HG02571 (cell line): ENCODE data around the gene TLE3.
"Not testable (repeated sequence)": the region's sequence is repeated elsewhere in the genome, so short reads cannot be mapped to it uniquely, and the experiment has no call there.

ENCODE experiments used
- ATAC-seq: cut with Tn5 transposase; IDR thresholded peaks from one replicate; pipeline ENCODE4 v1.9.1; 2021; ENCODE audit warnings: mild to moderate bottlenecking, moderate library complexity; ENCODE audit not compliant: unreplicated experiment

TLE3 gene

GRCh38 chr15:70097321-70098152 lies at the start of gene TLE3:
Gene TLE3 (minus strand): TSS chr15:70097917. CDS start chr15:70096798, 1,119 bp downstream.
- peak; percentile 52 for ATAC-seq

- ATAC-seq = no peak
Observed at GRCh38 chr15:70147178-70147760, 49.6 kb upstream of the TLE3 start.

GRCh38 chr15:70146771-70147170 lies 49.1 kb upstream of the TLE3 start:
- ATAC-seq = no peak

GRCh38 chr15:70146162-70146561 lies 48.4 kb upstream of the TLE3 start:
- no peak for ATAC-seq

GRCh38 chr15:70145261-70145660 lies 47.5 kb upstream of the TLE3 start:
- ATAC-seq = no peak

GRCh38 chr15:70142322-70143191 lies 44.8 kb upstream of the TLE3 start:
- ATAC-seq = no peak

- ATAC-seq = no peak
Observed at GRCh38 chr15:70142072-70142321, 44.3 kb upstream of the TLE3 start.

- ATAC-seq = no peak
Observed at GRCh38 chr15:70141376-70142071, 43.8 kb upstream of the TLE3 start.

GRCh38 chr15:70140543-70141375 lies 43.0 kb upstream of the TLE3 start:
- no peak for ATAC-seq

- no peak for ATAC-seq
Observed at GRCh38 chr15:70140025-70140542, 42.4 kb upstream of the TLE3 start.

GRCh38 chr15:70137967-70138366 lies 40.2 kb upstream of the TLE3 start:
- ATAC-seq = no peak

- not testable (repeated sequence) for ATAC-seq
Observed at GRCh38 chr15:70137021-70137420, 39.3 kb upstream of the TLE3 start.

GRCh38 chr15:70133781-70134421 lies 36.2 kb upstream of the TLE3 start:
- no peak for ATAC-seq

- no peak for ATAC-seq
Observed at GRCh38 chr15:70133296-70133695, 35.6 kb upstream of the TLE3 start.

GRCh38 chr15:70132571-70132970 lies 34.9 kb upstream of the TLE3 start:
- ATAC-seq = no peak

GRCh38 chr15:70132139-70132538 lies 34.4 kb upstream of the TLE3 start:
- no peak for ATAC-seq

- ATAC-seq = no peak
Observed at GRCh38 chr15:70128414-70129140, 30.9 kb upstream of the TLE3 start.

GRCh38 chr15:70127770-70128413 lies 30.2 kb upstream of the TLE3 start:
- no peak for ATAC-seq
